NCI-H748 treated with DMSO at 0.1 percent for 48 hours (cell line): ENCODE results near the gene CDKL4.
"Not testable (repeated sequence)": the region's sequence is repeated elsewhere in the genome, so short reads cannot be mapped to it uniquely, and the experiment has no call there.

Experiments used
- DNase-seq: peaks from one replicate; lab custom pipeline; 2025; lab: John Stamatoyannopoulos, UW

Gene CDKL4

GRCh38 chr2:39178756-39179155 lies 65.0 kb downstream of the CDKL4 start:
- no peak for DNase-seq

GRCh38 chr2:39176997-39177396 lies 66.8 kb downstream of the CDKL4 start:
- no peak for DNase-seq

DNA sequence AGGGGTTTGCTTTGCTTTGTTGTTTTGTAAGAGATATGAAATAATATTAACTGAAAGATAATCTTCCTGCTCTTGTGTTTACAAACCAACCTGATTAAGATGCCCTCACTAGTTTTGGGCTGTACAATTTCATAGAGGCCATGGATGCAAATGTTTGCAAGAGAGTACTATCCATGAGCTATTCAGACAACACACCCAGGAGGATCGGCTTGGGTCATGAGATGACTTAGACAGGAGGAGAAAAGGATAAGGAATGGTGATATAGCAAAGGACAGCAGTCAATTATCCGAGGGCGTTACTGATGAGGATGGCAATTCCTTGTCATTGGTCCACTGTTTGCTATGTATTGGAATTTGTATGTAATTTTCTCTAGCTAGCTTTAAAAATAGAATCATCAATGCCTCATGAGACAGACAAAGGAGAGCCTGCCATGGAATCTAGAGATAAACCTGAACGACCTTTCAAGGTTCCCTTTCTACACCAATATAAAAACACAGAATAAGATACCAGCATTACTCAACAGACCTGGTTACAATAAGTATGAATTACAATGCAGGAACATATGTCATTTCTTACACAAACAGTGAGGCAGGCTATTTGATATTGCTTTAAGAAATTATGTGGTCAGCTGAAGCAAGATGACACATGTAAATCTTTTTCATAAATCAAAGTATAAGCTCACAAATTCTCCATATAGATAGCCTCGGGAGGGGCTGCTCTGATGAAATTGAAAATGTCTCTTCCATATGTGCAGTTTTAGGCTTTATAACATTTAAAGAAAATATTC lies 68.6 kb downstream of the CDKL4 start:
- DNase-seq = no peak

GRCh38 chr2:39174022-39174421 lies 69.7 kb downstream of the CDKL4 start:
- DNase-seq = no peak

DNA sequence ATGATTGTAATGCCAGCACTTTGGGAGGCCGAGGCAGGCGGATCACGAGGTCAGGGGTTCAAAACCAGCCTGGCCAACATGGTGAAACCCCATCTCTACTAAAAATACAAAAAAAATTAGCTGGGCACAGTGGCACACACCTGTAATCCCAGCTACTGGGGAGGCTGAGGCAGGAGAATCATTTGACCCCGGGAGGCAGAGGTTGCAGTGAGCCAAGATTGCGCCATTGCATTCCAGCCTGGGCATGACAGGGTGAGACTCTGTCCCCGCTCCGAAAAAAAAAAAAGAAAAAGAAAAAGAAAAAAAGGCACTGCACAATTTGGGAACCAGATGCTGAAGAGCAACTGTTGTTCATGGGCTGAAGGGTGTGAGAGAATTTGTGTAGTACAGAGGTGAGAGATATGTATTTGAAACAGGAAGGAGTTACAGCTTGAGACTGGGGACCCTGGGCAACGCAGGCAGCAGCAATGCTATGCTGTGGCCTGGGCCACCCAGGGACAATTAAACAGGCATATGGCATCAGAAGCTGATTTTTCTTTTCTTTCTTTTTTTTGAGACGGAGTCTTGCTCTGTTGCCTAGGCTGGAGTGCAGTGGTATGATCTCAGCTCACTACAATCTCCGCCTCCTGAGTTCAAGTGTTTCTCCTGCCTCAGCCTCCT lies 71.6 kb downstream of the CDKL4 start:
- not testable (repeated sequence) for DNase-seq

GRCh38 chr2:39171621-39172020 lies 72.1 kb downstream of the CDKL4 start:
- no peak for DNase-seq

DNA sequence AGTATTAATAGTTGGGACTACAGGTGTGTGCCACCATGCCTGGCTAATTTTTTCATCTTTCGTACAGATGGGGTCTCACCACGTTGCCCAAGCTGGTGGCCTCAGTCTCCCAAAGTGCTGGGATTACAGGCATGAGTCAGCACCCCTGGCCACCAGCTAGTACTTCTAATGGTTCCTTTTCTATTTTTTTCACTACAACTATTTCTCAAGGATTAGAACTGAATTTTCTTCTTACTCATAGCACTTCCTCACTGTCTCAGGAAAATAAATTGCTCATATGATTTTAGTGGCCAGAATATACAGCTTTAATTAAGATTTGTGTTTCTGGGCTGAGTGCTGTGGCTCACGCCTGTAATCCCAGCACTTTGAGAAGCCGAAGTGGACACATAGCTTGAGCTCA lies 79.7 kb downstream of the CDKL4 start:
- DNase-seq = no peak

DNA sequence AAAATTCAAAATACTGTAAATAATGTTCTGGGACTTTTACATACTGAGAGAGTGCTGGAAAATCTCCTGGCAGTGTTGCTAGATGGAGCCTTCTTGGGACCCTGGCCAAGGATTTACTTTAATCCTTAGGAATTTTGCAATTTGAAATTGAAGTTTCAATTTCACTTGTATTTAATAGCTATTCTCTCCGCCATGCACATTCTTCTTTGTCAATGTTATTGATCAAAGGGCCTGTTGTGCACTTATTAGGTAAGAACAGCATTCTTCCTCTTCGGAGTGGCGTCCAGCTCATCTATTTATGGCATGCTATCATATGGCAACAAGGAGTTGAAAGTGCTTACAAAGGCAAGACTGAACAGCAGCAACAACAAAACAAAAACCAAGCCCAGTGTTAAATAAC lies 82.8 kb downstream of the CDKL4 start:
- DNase-seq = no peak

- no peak for DNase-seq
Measured at GRCh38 chr2:39159283-39159682, 84.5 kb downstream of the CDKL4 start.

DNA sequence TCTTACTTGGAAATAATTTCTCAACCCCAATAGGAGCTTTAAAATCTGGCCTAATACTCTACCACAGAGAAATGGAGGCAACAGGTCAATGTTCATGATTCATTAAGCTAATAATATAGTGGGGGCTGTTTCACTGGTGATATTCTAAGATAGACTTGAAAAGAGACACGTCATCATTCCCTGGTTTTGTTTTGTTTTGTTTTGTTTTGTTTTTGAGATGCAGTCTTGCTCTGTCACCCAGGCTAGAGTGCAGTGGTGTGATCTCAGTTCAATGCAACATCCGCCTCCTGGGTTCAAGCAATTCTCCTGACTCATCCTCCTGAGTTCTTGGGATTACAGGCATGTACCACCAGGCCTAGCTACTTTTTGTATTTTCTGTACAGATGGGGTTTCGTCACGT lies 85.4 kb downstream of the CDKL4 start:
- DNase-seq = no peak

- DNase-seq = no peak
Measured at GRCh38 chr2:39156846-39157245, 86.9 kb downstream of the CDKL4 start.

DNA sequence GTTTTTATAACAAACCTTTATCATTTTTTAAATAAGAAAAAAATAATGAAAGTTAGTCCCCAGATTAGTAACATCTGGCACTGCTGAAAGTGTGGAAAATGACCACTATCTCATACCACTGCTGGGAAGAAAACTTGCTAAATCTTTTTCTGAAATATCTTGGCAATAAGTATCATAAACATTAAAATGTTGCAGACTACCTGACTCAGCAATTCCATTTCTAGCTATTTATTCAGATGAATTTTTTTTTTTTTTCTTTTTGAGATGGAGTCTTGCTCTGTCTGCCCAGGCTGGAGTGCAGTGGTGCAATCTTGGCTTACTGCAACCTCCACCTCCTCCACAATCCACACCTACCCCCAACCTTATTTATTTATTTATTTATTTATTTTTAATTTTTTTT lies 87.7 kb downstream of the CDKL4 start:
- no peak for DNase-seq

GRCh38 chr2:39155573-39155972 lies 88.2 kb downstream of the CDKL4 start:
- not testable (repeated sequence) for DNase-seq

- DNase-seq = no peak
Measured at GRCh38 chr2:39154944-39155343, 88.8 kb downstream of the CDKL4 start.

DNA sequence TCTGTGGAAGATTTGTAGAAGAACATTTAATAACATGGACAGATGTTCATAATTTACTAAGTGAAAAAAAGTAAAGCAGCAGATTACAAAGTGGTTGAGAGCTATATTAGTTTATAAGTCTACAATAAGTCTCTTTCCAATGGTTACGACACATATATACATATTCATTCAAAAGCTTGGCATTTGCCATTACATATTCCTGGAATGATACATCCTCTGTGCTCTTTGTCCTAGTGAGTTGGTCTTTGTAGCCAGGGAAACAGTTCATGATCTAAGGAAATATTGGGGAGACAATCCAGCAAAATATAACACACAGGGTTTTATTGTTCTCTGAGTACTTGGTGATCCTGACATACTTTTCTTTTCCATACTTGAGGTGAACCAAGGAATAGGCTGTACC lies 90.5 kb downstream of the CDKL4 start:
- no peak for DNase-seq

DNA sequence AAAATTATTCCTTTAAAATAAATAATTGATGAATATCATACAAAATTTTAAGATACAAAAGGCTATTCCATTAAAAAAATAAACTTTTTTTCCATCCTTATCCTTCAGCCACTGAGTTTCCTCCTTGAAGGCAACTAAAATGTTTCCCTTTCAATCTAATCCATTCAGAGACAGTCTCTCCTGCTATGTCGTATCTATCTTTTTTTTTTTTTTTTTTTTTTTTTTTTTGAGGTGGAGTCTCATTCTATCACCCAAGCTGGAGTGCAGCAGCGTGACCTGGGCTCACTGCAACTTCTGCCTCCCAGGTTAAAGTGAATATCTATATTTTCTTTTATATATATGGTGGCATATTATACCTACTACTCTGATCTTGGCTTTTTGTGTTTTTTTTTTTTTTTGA lies 91.3 kb downstream of the CDKL4 start:
- DNase-seq = no peak

GRCh38 chr2:39150890-39151497 lies 92.8 kb downstream of the CDKL4 start:
- DNase-seq = no peak

DNA sequence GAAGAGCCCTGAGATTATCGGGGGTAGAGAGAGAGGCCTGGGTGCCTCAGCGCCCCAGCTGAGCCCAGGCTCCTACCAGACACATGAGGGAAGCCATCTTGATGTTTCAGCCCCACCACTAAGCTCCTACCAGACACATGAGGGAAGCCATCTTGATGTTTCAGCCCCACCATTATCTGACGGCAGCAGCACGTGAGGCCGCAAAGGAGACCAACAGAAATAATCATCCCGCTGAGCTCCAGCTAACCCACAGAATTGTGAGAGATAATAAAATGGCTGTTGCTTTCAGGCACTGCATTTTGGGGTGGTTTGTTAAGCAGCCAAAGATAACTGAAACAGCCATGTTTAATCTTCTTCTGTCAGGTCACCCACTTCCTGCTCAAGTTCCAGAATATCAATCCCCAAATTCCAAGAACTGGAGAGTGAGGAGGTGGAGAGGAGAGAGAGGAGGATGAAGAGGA lies 93.6 kb downstream of the CDKL4 start:
- no peak for DNase-seq

- DNase-seq = no peak
Measured at GRCh38 chr2:39146630-39147029, 97.1 kb downstream of the CDKL4 start.

- no peak for DNase-seq
Measured at GRCh38 chr2:39145906-39146421, 97.8 kb downstream of the CDKL4 start.

GRCh38 chr2:39144416-39144815 lies 99.4 kb downstream of the CDKL4 start:
- DNase-seq = no peak

- DNase-seq = no peak
Measured at GRCh38 chr2:39142904-39143605, 100.7 kb downstream of the CDKL4 start.
